Adrenal gland (tissue), 12 donors: ENCODE results near the gene INSR. TPM values are rescaled to one million over a fixed set of nuclear protein-coding genes. Genes with fewer than 3 reads are reported as not detected.

Experiments
- DNase-seq, 7 donors: peaks; one replicate each; pipeline ENCODE4 v3.0.0-alpha.2; 2019 to 2020
- H3K27ac ChIP-seq, 5 donors: fragments of 200-600 bp; sonication (generic) in 4 of 5; 1 replicate in 3 of 5; 2 replicates in 2 of 5; pipeline versions ENCODE4 v1.5.1 to v1.8.0; 2016 to 2020; ENCODE audit warnings: mild to moderate bottlenecking in 1 of 5
- H3K27me3 ChIP-seq: fragments of 200-600 bp; 2 replicates; pipeline ENCODE4 v1.8.0; 2021
- H3K36me3 ChIP-seq, 2 donors: fragments of 200-600 bp; replicated peaks in 1 of 2; 1 replicate in 1 of 2; 2 replicates in 1 of 2; pipeline versions ENCODE4 v1.5.1 to v1.8.0; 2018 to 2022
- H3K4me1 ChIP-seq, 2 donors: fragments of 200-600 bp; replicated peaks in 1 of 2; 1 replicate in 1 of 2; 2 replicates in 1 of 2; pipeline versions ENCODE4 v1.5.1 to v1.8.0; 2018 to 2021
- H3K4me3 ChIP-seq, 4 donors: fragments of 200-600 bp; sonication (generic) in 3 of 4; one replicate each; pipeline ENCODE4 v1.5.1; 2016 to 2018
- H3K9me3 ChIP-seq, 3 donors: fragments of 200-600 bp; sonication (generic) in 1 of 3; replicated peaks in 1 of 3; 1 replicate in 2 of 3; 2 replicates in 1 of 3; pipeline versions ENCODE4 v1.5.1 to v1.8.0; 2016 to 2021
- CTCF ChIP-seq, 6 experiments: fragments of 450-650 bp in 4 of 6; fragments of 200-600 bp in 2 of 6; sonication (generic) in 1 of 6; IDR thresholded peaks; 1 replicate in 5 of 6; 2 replicates in 1 of 6; pipeline versions ENCODE4 v1.5.1 to v1.8.0; 2016 to 2021; ENCODE audit warnings: antibody characterized with exemption in 6 of 6, mild to moderate bottlenecking in 2 of 6, moderate library complexity in 1 of 6
- POLR2A ChIP-seq, 2 donors: fragments of 450-650 bp; IDR thresholded peaks; one replicate each; pipeline ENCODE4 v1.6.1; 2017; ENCODE audit warnings: antibody characterized with exemption in 2 of 2, mild to moderate bottlenecking in 2 of 2, moderate library complexity in 1 of 2
- WGBS, 4 donors: extraction: QIAGEN DNeasy Blood & Tissue Kit in 2 of 4; methylation state at CpG; one replicate each; pipeline versions ENCODE4 v1.1.5 to v1.1.7; 2013 to 2017; 5-methylcytosine and 5-hydroxymethylcytosine counted together
- intact Hi-C, 2 donors: fragments of 100-400 bp; cut with DNase I; formaldehyde crosslinking; loops; one replicate each; pipeline versions ENCODE4 v1.14.1 to v1.15.0; 2022 to 2023
- polyA plus RNA-seq, 3 donors: library from polyadenylated mRNA; stranded (reverse); fragments of 200-250 nt in 2 of 3; fragments of 350-450 nt in 1 of 3; fragmentation: Illumina TruSeq in 1 of 3; extraction: RNeasy Lipid Tissue Mini Kit (QIAGEN cat#74804) in 1 of 3; gene quantifications; one replicate each; pipeline ENCODE4 v1.2.3, GENCODE V29; 2013 to 2014
- total RNA-seq, 9 donors: library from RNA; depleted of rRNA in 4 of 9; stranded (reverse); fragments of >200 nt in 4 of 9; fragments of 120-200 nt in 1 of 9; fragmentation: NEBNext Ultra II Directional in 1 of 9; extraction: Animal tissue kit (Norgen Biotek cat#: 25700) in 1 of 9; gene quantifications; one replicate each; pipeline versions ENCODE4 v1.1.0 to v1.2.4, GENCODE V29; 2013 to 2023
- donor health status: healthy with polysubstance abuse.
- donor health status: Bipolar disorder and iron deficiency.
- donor health status: DM: yes; HTN: yes; CAD: no.
- donor health status: DM: no; HTN: no; CAD: no.
- donor health status: DM: no; HTN: no; CAD: no.
- donor health status: DM: yes; HTN: yes; CAD: no.

The INSR gene
- total and polyA plus RNA-seq, 12 donors, result 19.0 to 327 (median 99.9) TPM

- TF ChIP-seq POLR2A (IDR thresholded peaks at IDR 0.05) (no peak), CTCF (IDR thresholded peaks at IDR 0.05) (no peak)
- WGBS, 4 donors, result 65 to 72% (median 67%) methylated on average over 19 of the region's 19 CpGs
These were observed 192.5 kb downstream of the INSR start for GRCh38 chr19:7101498-7102253.

GRCh38 chr19:7099597-7099921, 194.7 kb downstream of the INSR start:
- TF ChIP-seq POLR2A (IDR thresholded peaks at IDR 0.05), result no peak
- H3K27me3 ChIP-seq, result no peaks in the 10 kb centered on the region
- 7 to 11% (median 11%) methylated on average over 6 to 9 of the region's 9 CpGs for WGBS, 4 donors
- DNase-seq, result no peak
- H3K36me3 ChIP-seq, result no peaks in the 10 kb centered on the region
- H3K4me1 ChIP-seq, result peaks cover 6% of the 10 kb centered on the region in 2 donors
- H3K27ac ChIP-seq, result peak overlapping the region; percentile 86 to 95 (median 92)
- no peaks in the 10 kb centered on the region for H3K9me3 ChIP-seq
- peak overlapping the region in 2 of 4 donors; percentile 43 to 78 for H3K4me3 ChIP-seq
- intact Hi-C loops, result no loop called here

More at GRCh38 chr19:7101498-7102253, 192.5 kb downstream of the INSR start:
- no peaks in the 10 kb centered on the region for H3K36me3 ChIP-seq
- no peak overlapping the region for H3K27ac ChIP-seq
- H3K9me3 ChIP-seq, result no peaks in the 10 kb centered on the region
- no peak overlapping the region for H3K4me3 ChIP-seq
- intact Hi-C loops, result loop anchor here in 1 of 2 donors (2.0 kb wide), 1 partner anchor 239 kb away; no protein-coding TSS in a partner anchor
- H3K4me1 ChIP-seq, result peaks cover 6% of the 10 kb centered on the region in 2 donors
- H3K27me3 ChIP-seq, result no peaks in the 10 kb centered on the region
- no peak for DNase-seq

DNA sequence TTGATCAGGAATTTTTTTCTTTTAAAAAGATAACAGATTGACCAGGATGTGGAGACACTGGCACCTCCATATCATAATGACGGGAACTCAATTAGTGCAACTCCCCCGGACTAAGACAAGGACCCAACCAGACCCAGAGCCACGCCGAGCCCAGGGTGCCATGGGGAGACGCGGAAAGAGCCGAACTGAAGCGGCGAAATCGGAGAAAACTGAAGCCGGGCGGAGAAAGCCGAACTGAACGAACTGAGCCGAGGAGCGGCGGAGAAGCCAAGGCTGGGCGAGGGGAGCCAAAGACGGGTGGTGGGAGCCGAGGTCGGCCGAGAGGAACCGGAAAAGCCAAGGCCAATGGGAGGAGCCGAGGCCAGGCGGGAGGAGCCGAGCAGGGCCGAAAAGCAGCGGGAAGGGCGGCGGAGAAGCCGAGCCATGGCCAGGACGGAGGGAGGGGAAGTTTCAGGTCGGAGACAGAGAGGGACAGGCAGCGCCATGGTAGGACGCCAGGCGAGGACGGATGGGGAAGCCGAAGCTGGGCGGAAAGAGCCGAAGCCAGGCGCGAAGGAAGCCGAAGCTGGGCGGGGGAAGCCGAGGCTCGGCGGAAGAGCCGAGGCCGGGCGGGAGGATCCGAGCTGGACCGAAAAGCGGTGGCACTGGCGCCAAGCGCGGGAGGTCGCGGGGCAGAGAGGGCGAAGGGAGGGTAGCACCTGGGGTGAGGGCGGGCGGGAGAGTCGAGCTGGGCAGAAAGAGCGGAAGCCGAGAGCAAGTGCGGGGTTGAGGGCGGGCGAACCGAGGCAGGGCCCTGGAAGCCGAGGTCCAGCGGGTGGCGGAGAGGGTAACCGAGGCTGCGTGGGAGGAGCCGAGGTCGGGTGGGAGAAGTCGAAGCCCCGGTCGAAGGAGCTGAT, 195.3 kb downstream of the INSR start:
- Histone ChIP-seq H3K4me3 (peak overlapping the region; percentile 26 to 78 (median 52)), H3K27me3 (no peaks in the 10 kb centered on the region), H3K36me3 (no peaks in the 10 kb centered on the region), H3K27ac (peak overlapping the region; percentile 86 to 95 (median 92)), H3K9me3 (no peaks in the 10 kb centered on the region), H3K4me1 (peaks cover 6% of the 10 kb centered on the region in 2 donors)
- 0 to 1% (median 0%) methylated on average over 68 to 78 of the region's 78 CpGs for WGBS, 4 donors
- peak; percentile 92 to 96 (median 94) for DNase-seq
- intact Hi-C loops, result no loop called here
- TF ChIP-seq POLR2A (IDR thresholded peaks at IDR 0.05), result peak in 1 of 2 donors; percentile 40
- TF ChIP-seq CTCF (IDR thresholded peaks at IDR 0.05), result no peak

- Histone ChIP-seq H3K27ac (peak overlapping the region in 1 of 5 donors; percentile 92), H3K4me3 (peak overlapping the region in 1 of 4 donors; percentile 43), H3K9me3 (no peaks in the 10 kb centered on the region), H3K27me3 (no peaks in the 10 kb centered on the region), H3K36me3 (no peaks in the 10 kb centered on the region), H3K4me1 (peaks cover 4 to 6% of the 10 kb centered on the region in 2 donors)
- WGBS, 4 donors, result 95 to 96% (median 96%) methylated on average over 3 of the region's 3 CpGs
- intact Hi-C loops, result no loop called here
- peak in 1 of 7 donors; percentile 45 for DNase-seq
- TF ChIP-seq POLR2A (IDR thresholded peaks at IDR 0.05), result no peak
- TF ChIP-seq CTCF (IDR thresholded peaks at IDR 0.05), result no peak
These were observed 196.1 kb downstream of the INSR start for GRCh38 chr19:7098096-7098495.
